Type B pancreatic cell (in vitro differentiated cells): ENCODE data around the gene C1orf174. TPM values are rescaled to one million over a fixed set of nuclear protein-coding genes. Genes with fewer than 3 reads are reported as not detected.
"Not testable (repeated sequence)": the region's sequence is repeated elsewhere in the genome, so short reads cannot be mapped to it uniquely, and the experiment has no call there.

Experiments used
- DNase-seq: peaks from one replicate; pipeline ENCODE4 v3.0.0; 2021; ENCODE audit warnings: mixed read lengths; ENCODE audit not compliant: unreplicated experiment; ENCODE audit errors: extremely low spot score
- H3K27ac Mint-ChIP-seq: 2 replicates; pipeline ENCODE4 v1.8.0; 2021; ENCODE audit warnings: mild to moderate bottlenecking, mixed read lengths
- H3K27me3 Mint-ChIP-seq: 2 replicates; pipeline ENCODE4 v1.8.0; 2021; ENCODE audit warnings: mixed read lengths
- H3K36me3 Mint-ChIP-seq: 2 replicates; pipeline ENCODE4 v1.8.0; 2021; ENCODE audit warnings: mixed read lengths
- H3K4me1 Mint-ChIP-seq: one replicate; pipeline ENCODE4 v1.8.0; 2021; ENCODE audit warnings: mixed read lengths; ENCODE audit not compliant: unreplicated experiment
- H3K4me3 Mint-ChIP-seq: 2 replicates; pipeline ENCODE4 v1.8.0; 2021; ENCODE audit warnings: mild to moderate bottlenecking, mixed read lengths
- H3K9me3 Mint-ChIP-seq: 2 replicates; pipeline ENCODE4 v1.8.0; 2021; ENCODE audit warnings: mixed read lengths
- CTCF ChIP-seq: fragments of 200-600 bp; sonication (generic); conservative IDR thresholded peaks from 2 replicates; pipeline ENCODE4 v1.5.0; 2021; ENCODE audit warnings: antibody characterized with exemption, mild to moderate bottlenecking
- total RNA-seq: library from RNA; stranded (reverse); gene quantifications from 2 replicates; pipeline ENCODE4 v1.2.1, GENCODE V29; 2021; ENCODE audit warnings: low replicate concordance

The C1orf174 gene
- total RNA-seq, 1 donor from 2014 or later = 31.4 TPM

DNA sequence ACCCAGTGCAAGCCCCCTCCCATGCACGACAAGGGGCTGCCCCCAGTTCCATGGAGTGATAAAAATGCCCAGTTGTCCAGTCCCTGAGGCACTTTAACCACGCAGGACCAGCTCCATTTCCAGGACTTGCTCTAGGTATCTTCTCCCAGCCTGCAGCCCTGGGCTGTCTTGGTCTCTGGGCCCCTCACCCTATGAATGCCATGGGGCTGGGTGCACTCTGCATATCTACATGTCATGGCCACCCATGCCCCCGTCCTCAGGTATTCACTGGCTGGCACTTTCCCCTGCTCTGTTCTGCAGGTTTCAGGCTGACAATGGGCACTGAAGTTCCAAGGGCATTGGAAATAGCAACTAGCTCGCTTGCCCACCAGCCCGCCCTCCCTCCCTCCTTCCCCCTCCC, 19.6 kb upstream of the C1orf174 start:
- TF ChIP-seq CTCF = no peak
- peaks cover 8% of the 10 kb centered on the region for H3K27me3 Mint-ChIP-seq
- H3K9me3 Mint-ChIP-seq = no peaks in the 10 kb centered on the region
- no peaks in the 10 kb centered on the region for H3K36me3 Mint-ChIP-seq
- no peak overlapping the region for H3K4me3 Mint-ChIP-seq
- H3K4me1 Mint-ChIP-seq = no peaks in the 10 kb centered on the region
- H3K27ac Mint-ChIP-seq = no peak overlapping the region
- no peak for DNase-seq

- Mint-ChIP-seq H3K4me1 (no peaks in the 10 kb centered on the region), H3K27ac (no peak overlapping the region), H3K27me3 (peaks cover 8% of the 10 kb centered on the region), H3K9me3 (no peaks in the 10 kb centered on the region), H3K36me3 (no peaks in the 10 kb centered on the region), H3K4me3 (no peak overlapping the region)
- DNase-seq = no peak
- no peak for TF ChIP-seq CTCF
Observed at GRCh38 chr1:3918966-3919611, 19.0 kb upstream of the C1orf174 start.

- H3K4me1 Mint-ChIP-seq, H3K27me3 Mint-ChIP-seq, H3K27ac Mint-ChIP-seq, H3K36me3 Mint-ChIP-seq, H3K9me3 Mint-ChIP-seq, H3K4me3 Mint-ChIP-seq, DNase-seq: not testable (repeated sequence)
Observed at GRCh38 chr1:3918359-3918758, 18.3 kb upstream of the C1orf174 start.

- no peak for DNase-seq
- H3K36me3 Mint-ChIP-seq = no peaks in the 10 kb centered on the region
- no peaks in the 10 kb centered on the region for H3K4me1 Mint-ChIP-seq
- peaks cover 8% of the 10 kb centered on the region for H3K27me3 Mint-ChIP-seq
- no peak for TF ChIP-seq CTCF
- no peaks in the 10 kb centered on the region for H3K9me3 Mint-ChIP-seq
- no peak overlapping the region for H3K4me3 Mint-ChIP-seq
- H3K27ac Mint-ChIP-seq = no peak overlapping the region
Observed at GRCh38 chr1:3917761-3918160, 17.7 kb upstream of the C1orf174 start.

DNA sequence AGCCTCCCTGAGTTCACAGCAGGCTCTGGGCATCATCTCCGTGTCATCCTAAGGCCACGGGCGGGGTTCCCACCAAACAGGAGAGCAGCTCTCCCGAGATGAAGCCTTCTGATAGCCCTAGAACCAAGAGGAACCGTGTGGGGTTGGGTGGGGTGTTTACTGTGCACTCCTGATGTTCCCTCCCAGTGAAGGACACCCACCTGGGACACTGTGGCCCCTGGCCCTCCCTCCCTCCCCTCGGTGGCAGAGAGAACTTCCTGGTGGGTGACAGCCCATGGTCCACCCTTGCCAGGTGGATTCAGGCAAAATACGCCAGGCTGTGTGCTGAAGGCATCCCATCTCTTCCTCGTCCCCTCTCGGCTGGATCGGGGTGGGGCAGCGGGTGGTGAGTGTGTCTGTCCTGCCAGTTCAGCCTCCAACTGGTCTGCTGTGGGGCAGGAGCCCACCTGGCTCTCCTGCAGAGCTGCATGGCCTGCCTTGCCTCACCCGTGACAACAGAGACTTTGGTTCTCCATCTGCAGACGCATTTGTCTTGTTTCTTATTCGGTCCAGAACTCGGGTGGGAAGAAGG, 15.6 kb upstream of the C1orf174 start:
- no peak for TF ChIP-seq CTCF
- Mint-ChIP-seq H3K4me3 (no peak overlapping the region), H3K9me3 (no peaks in the 10 kb centered on the region), H3K4me1 (no peaks in the 10 kb centered on the region), H3K27me3 (peaks cover 8% of the 10 kb centered on the region), H3K36me3 (no peaks in the 10 kb centered on the region), H3K27ac (no peak overlapping the region)
- DNase-seq = no peak

DNA sequence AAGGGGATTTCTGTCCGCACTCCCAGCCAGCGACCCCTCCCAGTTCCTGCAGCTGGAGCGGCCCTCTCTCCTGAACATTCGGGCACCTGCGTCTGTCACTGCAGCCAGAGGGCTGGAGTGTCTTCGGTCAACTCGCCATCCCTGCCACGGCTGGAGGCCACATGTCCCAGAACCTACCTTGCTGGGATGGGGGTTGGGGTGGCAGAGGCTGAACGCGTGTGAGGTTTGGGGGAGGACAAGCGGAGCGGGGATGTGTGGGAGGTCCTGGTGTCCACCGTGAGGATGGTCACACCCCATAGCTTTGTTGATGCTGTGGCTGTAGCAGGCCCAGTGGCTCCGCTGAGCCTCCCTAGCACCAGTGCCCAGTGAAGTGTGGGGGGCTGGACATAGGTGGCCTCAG, 14.8 kb upstream of the C1orf174 start:
- Mint-ChIP-seq H3K4me1 (no peaks in the 10 kb centered on the region), H3K36me3 (no peaks in the 10 kb centered on the region), H3K9me3 (no peaks in the 10 kb centered on the region), H3K4me3 (no peak overlapping the region), H3K27ac (no peak overlapping the region), H3K27me3 (peaks cover 8% of the 10 kb centered on the region)
- no peak for DNase-seq
- no peak for TF ChIP-seq CTCF
